ENCODE measurements around the gene RBP2.

RBP2 gene

GRCh38 chr3:139476348-139476747 is at the start of gene RBP2:
RBP2 (minus strand) TSS chr3:139476516; CDS start chr3:139476459, 57 bp downstream.
- no peak for DNase-seq

GRCh38 chr3:139524841-139525636 is 48.7 kb upstream of the RBP2 start:
- DNase-seq, result no peak

- no peak for DNase-seq
Observed at GRCh38 chr3:139523718-139524117, 47.4 kb upstream of the RBP2 start.

- no peak for DNase-seq
Observed at GRCh38 chr3:139523166-139523565, 46.9 kb upstream of the RBP2 start.

- no peak for DNase-seq
Observed at GRCh38 chr3:139522421-139522820, 46.1 kb upstream of the RBP2 start.

- no peak for DNase-seq
Observed at GRCh38 chr3:139521816-139522215, 45.5 kb upstream of the RBP2 start.

GRCh38 chr3:139521144-139521543 is 44.8 kb upstream of the RBP2 start:
- no peak for DNase-seq

- peak in 1 of 2 donors; percentile 18 for DNase-seq
Observed at GRCh38 chr3:139519998-139520737, 43.9 kb upstream of the RBP2 start.

GRCh38 chr3:139518926-139519842 is 42.9 kb upstream of the RBP2 start:
- DNase-seq, result no peak

GRCh38 chr3:139518306-139518705 is 42.0 kb upstream of the RBP2 start:
- no peak for DNase-seq

- no peak for DNase-seq
Observed at GRCh38 chr3:139517321-139518065, 41.2 kb upstream of the RBP2 start.

GRCh38 chr3:139514741-139515140 is 38.4 kb upstream of the RBP2 start:
- no peak for DNase-seq

- DNase-seq, result no peak
Observed at GRCh38 chr3:139509631-139510030, 33.3 kb upstream of the RBP2 start.

GRCh38 chr3:139506766-139507165 is 30.4 kb upstream of the RBP2 start:
- DNase-seq, result peak; percentile 15 to 20

- DNase-seq, result no peak
Observed at GRCh38 chr3:139505829-139506386, 29.6 kb upstream of the RBP2 start.

- DNase-seq, result no peak
Observed at GRCh38 chr3:139499536-139499935, 23.2 kb upstream of the RBP2 start.

- DNase-seq, result no peak
Observed at GRCh38 chr3:139493826-139494385, 17.6 kb upstream of the RBP2 start.

- no peak for DNase-seq
Observed at GRCh38 chr3:139491966-139492365, 15.7 kb upstream of the RBP2 start.

GRCh38 chr3:139491027-139491700 is 14.8 kb upstream of the RBP2 start:
- no peak for DNase-seq

GRCh38 chr3:139482206-139482605 is 5.9 kb upstream of the RBP2 start:
- no peak for DNase-seq

- no peak for DNase-seq
Observed at GRCh38 chr3:139481116-139481515, 4.8 kb upstream of the RBP2 start.
